HG02798 (cell line): Measurements from ENCODE around the gene ORM1.

Experiments used
- ATAC-seq: cut with Tn5 transposase; IDR thresholded peaks from one replicate; pipeline ENCODE4 v1.9.1; 2021; ENCODE audit warnings: mild to moderate bottlenecking; ENCODE audit not compliant: unreplicated experiment, poor library complexity

ORM1 gene

GRCh38 chr9:114287001-114287762 is 35.7 kb upstream of the ORM1 start:
- no peak for ATAC-seq

GRCh38 chr9:114287763-114288192 is 35.1 kb upstream of the ORM1 start:
- ATAC-seq, result no peak

GRCh38 chr9:114288193-114289091 is 34.5 kb upstream of the ORM1 start:
- ATAC-seq, result no peak

GRCh38 chr9:114289106-114289505 is 33.8 kb upstream of the ORM1 start:
- no peak for ATAC-seq

- ATAC-seq, result no peak
These were observed 33.1 kb upstream of the ORM1 start for GRCh38 chr9:114289571-114290481.

GRCh38 chr9:114290561-114290986 is 32.3 kb upstream of the ORM1 start:
- ATAC-seq, result no peak

- no peak for ATAC-seq
These were observed 31.8 kb upstream of the ORM1 start for GRCh38 chr9:114291064-114291474.

- no peak for ATAC-seq
These were observed 30.9 kb upstream of the ORM1 start for GRCh38 chr9:114291886-114292590.

- ATAC-seq, result no peak
These were observed 28.2 kb upstream of the ORM1 start for GRCh38 chr9:114294664-114295063.

- ATAC-seq, result no peak
These were observed 26.6 kb upstream of the ORM1 start for GRCh38 chr9:114296338-114296737.

- no peak for ATAC-seq
These were observed 23.4 kb upstream of the ORM1 start for GRCh38 chr9:114299286-114300152.

GRCh38 chr9:114300153-114300845 is 22.6 kb upstream of the ORM1 start:
- no peak for ATAC-seq

- ATAC-seq, result no peak
These were observed 21.8 kb upstream of the ORM1 start for GRCh38 chr9:114300846-114301797.

GRCh38 chr9:114301798-114302565 is 20.9 kb upstream of the ORM1 start:
- no peak for ATAC-seq

GRCh38 chr9:114302727-114303126 is 20.2 kb upstream of the ORM1 start:
- ATAC-seq, result no peak

- ATAC-seq, result no peak
These were observed 19.3 kb upstream of the ORM1 start for GRCh38 chr9:114303571-114303970.
